Thyroid gland (tissue), 4 donors: ENCODE data around the gene PTCRA.

Experiments used
- CTCF ChIP-seq, 6 experiments: fragments of 200-600 bp in 3 of 6; fragments of 450-650 bp in 3 of 6; sonication (generic) in 3 of 6; IDR thresholded peaks; one replicate each; pipeline ENCODE4 v1.5.1; 2016 to 2019; ENCODE audit warnings: antibody characterized with exemption in 6 of 6, mild to moderate bottlenecking in 2 of 6, inconsistent platforms in 1 of 6, moderate library complexity in 1 of 6
- POLR2A ChIP-seq, 2 donors: fragments of 450-650 bp; IDR thresholded peaks; one replicate each; pipeline ENCODE4 v1.6.1; 2017; ENCODE audit warnings: antibody characterized with exemption in 2 of 2, mild to moderate bottlenecking in 2 of 2, moderate library complexity in 1 of 2

DNA sequence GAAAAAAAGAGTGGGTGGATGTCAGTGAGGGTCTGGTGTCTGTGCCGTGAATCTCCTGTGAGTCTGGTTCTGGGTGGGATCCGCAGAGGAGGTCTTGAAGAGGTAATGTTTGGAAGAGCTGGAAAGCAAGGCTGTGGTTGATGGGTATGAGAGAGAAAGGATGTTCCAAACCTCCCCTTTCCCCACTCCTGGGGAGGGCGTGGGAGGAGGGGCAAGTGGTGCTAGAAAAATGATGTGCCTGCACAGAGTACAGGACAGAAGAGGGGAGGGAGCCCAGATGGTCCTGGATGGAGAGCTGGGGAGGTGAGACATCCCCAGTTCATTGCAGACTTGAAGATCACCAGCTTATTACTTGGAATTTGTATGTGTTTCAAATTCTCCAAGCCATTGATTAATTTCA lies 16.6 kb downstream of the PTCRA start:
- no peak for TF ChIP-seq CTCF (IDR thresholded peaks at IDR 0.05)
- no peak for TF ChIP-seq POLR2A (IDR thresholded peaks at IDR 0.05)
